Choroid plexus epithelial cell (primary cell): ENCODE results near the gene KHDRBS1.

Source experiments
- DNase-seq: peaks from one replicate; pipeline ENCODE4 v3.0.0-alpha.2; 2010; ENCODE audit warnings: low read depth
- H3K4me3 ChIP-seq: 2 replicates; pipeline ENCODE4 v1.5.1; 2011; ENCODE audit warnings: low read depth, mild to moderate bottlenecking, control low read depth, low read length, moderate library complexity
- CTCF ChIP-seq: conservative IDR thresholded peaks from 2 replicates; pipeline ENCODE4 v1.5.1; 2011; ENCODE audit warnings: low read depth, mild to moderate bottlenecking, control low read depth, inconsistent platforms, low read length, moderate library complexity

The KHDRBS1 gene

GRCh38 chr1:32047701-32048100 lies 34.0 kb downstream of the KHDRBS1 start:
- no peak for TF ChIP-seq CTCF
- DNase-seq: no peak
- no peak overlapping the region for H3K4me3 ChIP-seq

- DNase-seq: peak; percentile 14
Measured at GRCh38 chr1:32048440-32048839, 34.8 kb downstream of the KHDRBS1 start.

GRCh38 chr1:32051706-32052105 lies 38.0 kb downstream of the KHDRBS1 start:
- no peak overlapping the region for H3K4me3 ChIP-seq
- TF ChIP-seq CTCF: no peak
- DNase-seq: peak; percentile 43

More at GRCh38 chr1:32048440-32048839, 34.8 kb downstream of the KHDRBS1 start:
- TF ChIP-seq CTCF: no peak
- no peak overlapping the region for H3K4me3 ChIP-seq

- TF ChIP-seq CTCF: no peak
- peak; percentile 30 for DNase-seq
- H3K4me3 ChIP-seq: no peak overlapping the region
Measured at GRCh38 chr1:32052887-32053286, 39.2 kb downstream of the KHDRBS1 start.

DNA sequence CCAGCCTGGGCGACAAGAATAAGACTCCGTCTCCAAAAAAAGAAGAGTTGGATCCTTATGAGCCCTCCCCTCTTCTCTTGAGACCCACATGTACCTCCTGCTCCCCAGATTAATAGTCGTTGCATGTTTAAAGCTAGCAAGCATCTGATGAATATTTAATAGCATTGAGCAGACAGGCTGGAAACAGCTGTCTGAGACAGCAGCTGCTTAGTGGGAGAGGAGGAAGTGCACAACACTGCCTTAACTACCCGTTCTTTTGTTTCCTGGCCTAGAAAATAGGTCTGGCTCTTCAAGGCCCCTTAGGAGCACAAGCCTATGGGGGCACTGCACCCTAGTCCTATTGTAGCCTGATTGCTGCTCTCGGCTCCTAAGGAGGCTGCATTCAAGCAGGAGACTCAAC lies 41.7 kb downstream of the KHDRBS1 start:
- TF ChIP-seq CTCF: no peak
- no peak overlapping the region for H3K4me3 ChIP-seq
- no peak for DNase-seq

- no peak for DNase-seq
- no peak overlapping the region for H3K4me3 ChIP-seq
- TF ChIP-seq CTCF: no peak
Measured at GRCh38 chr1:32056598-32056997, 42.9 kb downstream of the KHDRBS1 start.

- DNase-seq: no peak
- H3K4me3 ChIP-seq: no peak overlapping the region
- TF ChIP-seq CTCF: no peak
Measured at GRCh38 chr1:32060914-32061313, 47.2 kb downstream of the KHDRBS1 start.
